H1 (cell line): ENCODE measurements around the gene TMED4. TPM values are rescaled to one million over a fixed set of nuclear protein-coding genes. Genes with fewer than 3 reads are reported as not detected.

Source experiments
- CTCF ChIA-PET: fragments of 300-600 bp; sonication (Branson Sonifier 250); formaldehyde crosslinking; loops from one replicate; lab custom pipeline; 2021; ENCODE audit not compliant: partially characterized antibody; lab: Charles Lee
- POLR2A ChIA-PET: fragments of 300-600 bp; sonication (Branson Sonifier 250); formaldehyde crosslinking; loops from one replicate; lab custom pipeline; 2021; ENCODE audit warnings: inconsistent platforms; ENCODE audit not compliant: partially characterized antibody; lab: Charles Lee
- DNase-seq, 2 experiments: peaks; one replicate each; pipeline versions ENCODE4 v3.0.0 to v3.0.0-alpha.2; 2010 to 2022; ENCODE audit warnings: low spot score in 2 of 2, low read depth in 1 of 2, mixed read lengths in 1 of 2
- FAIRE-seq: peaks from 2 replicates; lab custom pipeline; 2011; peaks lifted over from hg19 to GRCh38; lab: Jason Lieb, UNC
- H2AFZ ChIP-seq: 2 replicates; pipeline ENCODE4 v1.8.1; 2012; ENCODE audit warnings: low read length, inconsistent platforms
- H2AK5ac ChIP-seq: 2 replicates; pipeline ENCODE4 v1.6.1; 2013; ENCODE audit warnings: low read depth, low read length
- H2BK120ac ChIP-seq: replicated peaks from 2 replicates; pipeline ENCODE3; 2013; ENCODE audit warnings: low read depth, low read length, inconsistent platforms
- H2BK12ac ChIP-seq: 2 replicates; pipeline ENCODE4 v1.6.1; 2013; ENCODE audit warnings: low read depth, low read length
- H2BK15ac ChIP-seq: 2 replicates; pipeline ENCODE4 v1.6.1; 2013; ENCODE audit warnings: low read length
- H2BK20ac ChIP-seq: 2 replicates; pipeline ENCODE4 v1.6.1; 2013; ENCODE audit warnings: low read length
- H2BK5ac ChIP-seq: 2 replicates; pipeline ENCODE4 v1.6.1; 2013; ENCODE audit warnings: low read depth, low read length
- H3K14ac ChIP-seq: 2 replicates; pipeline ENCODE4 v1.6.1; 2013; ENCODE audit warnings: inconsistent platforms; ENCODE audit not compliant: insufficient read length
- H3K18ac ChIP-seq: 2 replicates; pipeline ENCODE4 v1.6.1; 2013; ENCODE audit warnings: low read length; ENCODE audit errors: extremely low read depth
- H3K23ac ChIP-seq: 2 replicates; pipeline ENCODE4 v1.6.1; 2013; ENCODE audit warnings: inconsistent platforms; ENCODE audit not compliant: insufficient read length
- H3K23me2 ChIP-seq: 2 replicates; pipeline ENCODE4 v1.6.1; 2013; ENCODE audit warnings: low read depth, low read length
- H3K27ac ChIP-seq: 2 replicates; pipeline ENCODE4 v1.6.1; 2011; ENCODE audit warnings: low read depth, low read length, inconsistent platforms
- H3K27me3 ChIP-seq, 4 experiments: replicated peaks in 1 of 4; 1 replicate in 1 of 4; 2 replicates in 3 of 4; pipeline versions ENCODE4 v1.6.1 to v1.8.1; 2011 to 2013; ENCODE audit warnings: low read length in 3 of 4, mild to moderate bottlenecking in 3 of 4, inconsistent platforms in 2 of 4, mixed read lengths in 2 of 4, moderate library complexity in 1 of 4; ENCODE audit not compliant: control insufficient read depth in 3 of 4, insufficient read depth in 3 of 4; ENCODE audit errors: extremely low read depth in 1 of 4
- H3K36me3 ChIP-seq, 4 experiments: 2 replicates each; pipeline versions ENCODE4 v1.6.1 to v1.8.1; 2011 to 2013; ENCODE audit warnings: mild to moderate bottlenecking in 4 of 4, low read length in 3 of 4, moderate library complexity in 2 of 4, control low read depth in 1 of 4, inconsistent platforms in 1 of 4; ENCODE audit not compliant: insufficient read depth in 4 of 4, control insufficient read depth in 2 of 4
- H3K4ac ChIP-seq: replicated peaks from 2 replicates; pipeline ENCODE3; 2013; ENCODE audit warnings: low read length, low read depth, mixed read lengths, inconsistent platforms; ENCODE audit not compliant: insufficient read length
- H3K4me1 ChIP-seq, 4 experiments: replicated peaks in 1 of 4; 1 replicate in 1 of 4; 2 replicates in 3 of 4; pipeline versions ENCODE4 v1.6.1 to v1.8.1; 2011 to 2013; ENCODE audit warnings: low read length in 3 of 4, inconsistent platforms in 2 of 4, mixed read lengths in 1 of 4; ENCODE audit not compliant: insufficient read depth in 4 of 4, control insufficient read depth in 3 of 4
- H3K4me2 ChIP-seq, 2 experiments: 2 replicates each; pipeline versions ENCODE4 v1.6.1 to v1.8.1; 2011 to 2013; ENCODE audit warnings: low read depth in 2 of 2, low read length in 2 of 2, control low read depth in 1 of 2, inconsistent platforms in 1 of 2, mild to moderate bottlenecking in 1 of 2; ENCODE audit not compliant: insufficient read depth in 1 of 2
- H3K4me3 ChIP-seq, 4 experiments: fragments of 200-600, 300-600 bp in 1 of 4; sonication (generic), shearing (Covaris generic), sonication (Bioruptor Twin) in 1 of 4; 2 replicates each; pipeline versions ENCODE4 v1.5.1 to v1.8.1; 2011 to 2016; ENCODE audit warnings: low read length in 4 of 4, low read depth in 3 of 4, control low read depth in 2 of 4, inconsistent platforms in 2 of 4, mild to moderate bottlenecking in 2 of 4, mixed read lengths in 1 of 4, moderate library complexity in 1 of 4; ENCODE audit not compliant: insufficient read depth in 2 of 4; ENCODE audit errors: extremely low read depth in 1 of 4
- H3K56ac ChIP-seq: replicated peaks from 2 replicates; pipeline ENCODE3; 2013; ENCODE audit warnings: low read depth, mild to moderate bottlenecking, mixed read lengths, low read length, inconsistent platforms; ENCODE audit not compliant: insufficient read length
- H3K79me1 ChIP-seq: 2 replicates; pipeline ENCODE4 v1.6.1; 2013; ENCODE audit warnings: low read depth, low read length, control low read depth
- H3K79me2 ChIP-seq, 2 experiments: 2 replicates each; pipeline versions ENCODE4 v1.6.1 to v1.8.1; 2012 to 2013; ENCODE audit warnings: low read length in 2 of 2, mild to moderate bottlenecking in 2 of 2, inconsistent platforms in 1 of 2; ENCODE audit not compliant: insufficient read depth in 2 of 2, control insufficient read depth in 1 of 2
- H3K9ac ChIP-seq, 4 experiments: replicated peaks in 1 of 4; 1 replicate in 1 of 4; 2 replicates in 3 of 4; pipeline versions ENCODE4 v1.6.1 to v1.8.1; 2011 to 2013; ENCODE audit warnings: low read depth in 3 of 4, low read length in 3 of 4, control low read depth in 2 of 4, mild to moderate bottlenecking in 2 of 4, moderate library complexity in 2 of 4, inconsistent platforms in 1 of 4; ENCODE audit errors: extremely low read depth in 1 of 4
- H3K9me3 ChIP-seq, 2 experiments: 2 replicates each; pipeline versions ENCODE4 v1.6.1 to v1.8.1; 2012 to 2013; ENCODE audit warnings: mild to moderate bottlenecking in 2 of 2, moderate library complexity in 2 of 2, control low read depth in 1 of 2, inconsistent platforms in 1 of 2, low read depth in 1 of 2, low read length in 1 of 2, mixed read lengths in 1 of 2; ENCODE audit not compliant: insufficient read depth in 2 of 2
- H4K20me1 ChIP-seq, 2 experiments: replicated peaks in 1 of 2; 2 replicates each; pipeline versions ENCODE3 to v1.8.1; 2011 to 2013; ENCODE audit warnings: inconsistent platforms in 2 of 2, low read length in 2 of 2, mild to moderate bottlenecking in 1 of 2; ENCODE audit not compliant: insufficient read depth in 2 of 2, control insufficient read depth in 1 of 2
- H4K5ac ChIP-seq: 2 replicates; pipeline ENCODE4 v1.6.1; 2013; ENCODE audit warnings: low read length, low read depth, mixed read lengths, inconsistent platforms; ENCODE audit not compliant: insufficient read length
- H4K8ac ChIP-seq: 2 replicates; pipeline ENCODE4 v1.8.0; 2013; ENCODE audit warnings: mild to moderate bottlenecking, moderate library complexity, low read length, inconsistent platforms; ENCODE audit not compliant: insufficient read depth; ENCODE audit errors: extremely low read depth
- H4K91ac ChIP-seq: replicated peaks from 2 replicates; pipeline ENCODE3; 2013; ENCODE audit warnings: low read length, mixed read lengths, inconsistent platforms; ENCODE audit not compliant: insufficient read length
- FOSL1 ChIP-seq: IDR thresholded peaks from 2 replicates; pipeline ENCODE4 v1.6.1; 2011; ENCODE audit warnings: mild to moderate bottlenecking, low read depth, low read length, moderate library complexity; ENCODE audit not compliant: insufficient read depth
- POLR2AphosphoS5 ChIP-seq: IDR thresholded peaks from 2 replicates; pipeline ENCODE4 v1.6.1; 2011; ENCODE audit warnings: low read depth, low read length
- RAD21 ChIP-seq, 2 experiments: IDR thresholded peaks in 1 of 2; conservative IDR thresholded peaks in 1 of 2; 2 replicates each; pipeline ENCODE4 v1.6.1; 2011; ENCODE audit warnings: low read depth in 2 of 2, low read length in 2 of 2, improper control_type of control experiment in 1 of 2, inconsistent platforms in 1 of 2, mild to moderate bottlenecking in 1 of 2, moderate library complexity in 1 of 2
- SAP30 ChIP-seq: fragments of 300-600 bp; sonication (generic); IDR thresholded peaks from 2 replicates; pipeline ENCODE4 v1.7.1; 2012; ENCODE audit warnings: low read length, moderate library complexity, mild to moderate bottlenecking, inconsistent platforms; ENCODE audit not compliant: insufficient read depth, insufficient replicate concordance
- SIRT6 ChIP-seq: IDR thresholded peaks from one replicate; pipeline ENCODE4 v1.7.1; 2012; ENCODE audit warnings: low read length, inconsistent platforms
- WGBS, 2 experiments: shearing (Covaris generic) in 1 of 2; methylation state at CpG; one replicate each; pipeline versions ENCODE4 v1.1.6 to v1.1.7; 2013 to 2015; ENCODE audit warnings: low lambda C conversion rate in 2 of 2, mixed read lengths in 2 of 2, inconsistent platforms in 1 of 2, low coverage in 1 of 2, missing lambda C conversion rate in 1 of 2; ENCODE audit not compliant: insufficient replicate concordance in 2 of 2, insufficient coverage in 1 of 2, insufficient read length in 1 of 2; ENCODE audit errors: extremely low coverage in 1 of 2, missing lambda C conversion rate in 1 of 2; 5-methylcytosine and 5-hydroxymethylcytosine counted together
- polyA plus RNA-seq, 7 experiments: library from polyadenylated mRNA; depleted of rRNA in 3 of 7; stranded (reverse) in 5 of 7; unstranded in 2 of 7; fragments of >200 nt in 5 of 7; fragments of 200-250 nt in 2 of 7; gene quantifications; 1 replicate in 5 of 7; 2 replicates in 1 of 7; 4 replicates in 1 of 7; pipeline versions ENCODE4 v1.2.1 to v1.2.3, GENCODE V29; 2011 to 2013; ENCODE audit warnings: missing spikeins in 2 of 7, mixed read lengths in 2 of 7
- total RNA-seq: library from RNA; stranded (reverse); fragmentation: NEBNext Ultra II Directional; extraction: Animal tissue kit (Norgen Biotek cat#: 25700); gene quantifications from 2 replicates; pipeline ENCODE4 v1.2.1, GENCODE V29; 2021

TMED4 gene
- total and polyA plus RNA-seq, 2 of the 8 experiments (the other 6 are each of a cell fraction or from before 2014, with no cell fraction given) = 44.9 to 76.7 TPM

GRCh38 chr7:44574287-44574872 is 7.7 kb downstream of the TMED4 start:
- Histone ChIP-seq H3K9ac (peak overlapping the region; percentile 9 to 87 (median 72)), H3K56ac (peak overlapping the region; percentile 9), H2BK12ac (no peak overlapping the region; the same call in 1 of the 2 replicates), H3K4ac (peak overlapping the region; percentile 63), H2BK120ac (no peak overlapping the region), H4K5ac (peak overlapping the region; percentile 67), H3K79me2 (peaks cover 0 to 19% of the 10 kb centered on the region in 2 experiments; a peak in 3 of 4 replicates), H3K27me3 (no peaks in the 10 kb centered on the region), H3K23me2 (peaks cover 12% of the 10 kb centered on the region; the same call in 1 of the 2 replicates), H4K8ac (peak overlapping the region; percentile 45; the same call in 1 of the 2 replicates), H3K9me3 (no peaks in the 10 kb centered on the region), H3K4me3 (peak overlapping the region; percentile 63 to 95 (median 88)), H3K4me2 (peak overlapping the region; percentile 89 to 92), H3K36me3 (peaks cover 34 to 50% (median 41%) of the 10 kb centered on the region in 4 experiments), H2BK15ac (no peak overlapping the region), H2AFZ (no peak overlapping the region), H3K27ac (peak overlapping the region; percentile 72; the same call in 1 of the 2 replicates), H3K14ac (no peak overlapping the region), H3K79me1 (peaks cover 4% of the 10 kb centered on the region), H2AK5ac (no peak overlapping the region), H3K23ac (no peak overlapping the region), H2BK5ac (peak overlapping the region; percentile 67), H4K20me1 (peaks cover 0 to 8% of the 10 kb centered on the region in 2 experiments), H3K4me1 (peaks cover 4 to 9% (median 5%) of the 10 kb centered on the region in 4 experiments; a peak in 5 of 7 replicates), H4K91ac (peak overlapping the region; percentile 65), H2BK20ac (no peak overlapping the region), H3K18ac (peak overlapping the region; percentile 51)
- WGBS, 2 experiments = 41% methylated on average over 15 of the region's 18 CpGs; no CpG with 5 or more reads in 1 of the 2 experiments
- FAIRE-seq (no peak), DNase-seq (no peak)
- ChIA-PET POLR2A (interaction anchor here (0.6 to 8.6 kb wide), 22 partner anchors 7 to 507 kb away, joined by 3 to 89 read pairs (median 4); partner anchors contain the start of genes H2AZ2, NUDCD3, OGDH and TMED4), CTCF (interaction anchor here (1.1 to 2.2 kb wide), 4 partner anchors 8 to 39 kb away, joined by 3 to 10 read pairs (median 4); no protein-coding TSS in a partner anchor)
- TF ChIP-seq SIRT6 = no peak
- no peak for TF ChIP-seq FOSL1
- TF ChIP-seq POLR2AphosphoS5 = no peak
- no peak for TF ChIP-seq RAD21 (IDR thresholded peaks at IDR 0.05 in 1 of 2, conservative IDR thresholded peaks at IDR 0.05 in 1 of 2; ENCODE audit: low read depth in 2 of 2, low read length in 2 of 2)
- peak; percentile 30 for TF ChIP-seq SAP30
